Measurements from ENCODE around the gene METTL14. TPM values are rescaled to one million over a fixed set of nuclear protein-coding genes. Genes with fewer than 3 reads are reported as not detected.

METTL14 gene
- total RNA-seq, 2 donors from 2014 or later: 54.1 to 59.3 TPM

DNA sequence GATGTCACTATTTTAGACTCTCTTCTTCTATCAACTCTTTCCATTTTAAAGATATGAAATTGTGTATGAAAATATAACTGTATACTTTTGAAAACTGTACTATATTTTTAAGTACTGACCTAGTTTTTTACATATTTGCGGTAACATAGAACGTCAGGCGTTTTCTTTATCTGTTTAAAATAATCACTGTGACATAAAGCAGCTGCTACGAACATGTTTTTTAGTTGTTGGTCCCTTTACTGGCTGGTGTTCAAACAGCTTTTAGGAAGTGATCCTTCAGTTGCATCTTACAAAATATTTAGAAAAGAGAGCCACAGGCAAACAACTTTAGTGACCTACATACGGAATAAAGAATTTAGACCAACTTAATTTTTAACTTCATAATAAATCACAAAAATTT, 73.1 kb downstream of the METTL14 start:
- TF ChIP-seq, protein P1, sequence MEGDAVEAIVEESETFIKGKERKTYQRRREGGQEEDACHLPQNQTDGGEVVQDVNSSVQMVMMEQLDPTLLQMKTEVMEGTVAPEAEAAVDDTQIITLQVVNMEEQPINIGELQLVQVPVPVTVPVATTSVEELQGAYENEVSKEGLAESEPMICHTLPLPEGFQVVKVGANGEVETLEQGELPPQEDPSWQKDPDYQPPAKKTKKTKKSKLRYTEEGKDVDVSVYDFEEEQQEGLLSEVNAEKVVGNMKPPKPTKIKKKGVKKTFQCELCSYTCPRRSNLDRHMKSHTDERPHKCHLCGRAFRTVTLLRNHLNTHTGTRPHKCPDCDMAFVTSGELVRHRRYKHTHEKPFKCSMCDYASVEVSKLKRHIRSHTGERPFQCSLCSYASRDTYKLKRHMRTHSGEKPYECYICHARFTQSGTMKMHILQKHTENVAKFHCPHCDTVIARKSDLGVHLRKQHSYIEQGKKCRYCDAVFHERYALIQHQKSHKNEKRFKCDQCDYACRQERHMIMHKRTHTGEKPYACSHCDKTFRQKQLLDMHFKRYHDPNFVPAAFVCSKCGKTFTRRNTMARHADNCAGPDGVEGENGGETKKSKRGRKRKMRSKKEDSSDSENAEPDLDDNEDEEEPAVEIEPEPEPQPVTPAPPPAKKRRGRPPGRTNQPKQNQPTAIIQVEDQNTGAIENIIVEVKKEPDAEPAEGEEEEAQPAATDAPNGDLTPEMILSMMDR (conservative IDR thresholded peaks at IDR 0.05): no peak
- no peaks in the 10 kb centered on the region for H3K36me3 Mint-ChIP-seq (ENCODE audit: low read depth)
- Histone ChIP-seq H3K27ac (ENCODE audit: low read depth, low read length) (no peak overlapping the region), H3K27me3 (ENCODE audit: control insufficient read depth, insufficient read depth, low read length, poor library complexity, severe bottlenecking) (no peaks in the 10 kb centered on the region), H3K9ac (ENCODE audit: extremely low read depth, low read length, poor library complexity, severe bottlenecking) (no peak overlapping the region), H3K4me1 (ENCODE audit: control insufficient read depth, insufficient read depth, low read length) (no peaks in the 10 kb centered on the region), H3K9me3 (ENCODE audit: control insufficient read depth, low read length) (no peaks in the 10 kb centered on the region), H3K36me3 (ENCODE audit: control insufficient read depth, insufficient read depth, low read length) (peaks cover 51% of the 10 kb centered on the region), H3K4me3 (ENCODE audit: low read length) (no peak overlapping the region)
- no peaks in the 10 kb centered on the region for H3K27me3 Mint-ChIP-seq (ENCODE audit: insufficient read depth)
- no peak for DNase-seq
- H3K4me1 Mint-ChIP-seq: peaks cover 13% of the 10 kb centered on the region
- no peak overlapping the region for H3K27ac Mint-ChIP-seq
- H3K9me3 Mint-ChIP-seq: no peaks in the 10 kb centered on the region
- WGBS, 2 experiments (ENCODE audit: insufficient coverage in 1 of 2, insufficient read length in 1 of 2): 96 to 98% methylated on average over 4 to 5 of the region's 5 CpGs
- H3K4me3 Mint-ChIP-seq: no peak overlapping the region

- Histone ChIP-seq H3K36me3 (ENCODE audit: control insufficient read depth, insufficient read depth, low read length) (peaks cover 57% of the 10 kb centered on the region), H3K27me3 (ENCODE audit: control insufficient read depth, insufficient read depth, low read length, poor library complexity, severe bottlenecking) (no peaks in the 10 kb centered on the region), H3K27ac (ENCODE audit: low read depth, low read length) (no peak overlapping the region), H3K9ac (ENCODE audit: extremely low read depth, low read length, poor library complexity, severe bottlenecking) (no peak overlapping the region), H3K4me1 (ENCODE audit: control insufficient read depth, insufficient read depth, low read length) (no peaks in the 10 kb centered on the region), H3K9me3 (ENCODE audit: control insufficient read depth, low read length) (no peaks in the 10 kb centered on the region), H3K4me3 (ENCODE audit: low read length) (no peak overlapping the region)
- no peak overlapping the region for H3K4me3 Mint-ChIP-seq
- peaks cover 7% of the 10 kb centered on the region for H3K36me3 Mint-ChIP-seq (ENCODE audit: low read depth)
- peaks cover 13% of the 10 kb centered on the region for H3K4me1 Mint-ChIP-seq
- H3K9me3 Mint-ChIP-seq: no peaks in the 10 kb centered on the region
- WGBS, 2 experiments (ENCODE audit: insufficient coverage in 1 of 2, insufficient read length in 1 of 2): 84 to 91% methylated on average over 2 of the region's 2 CpGs
- peak overlapping the region; percentile 0 for H3K27ac Mint-ChIP-seq
- H3K27me3 Mint-ChIP-seq (ENCODE audit: insufficient read depth): no peaks in the 10 kb centered on the region
- TF ChIP-seq, protein P1 (conservative IDR thresholded peaks at IDR 0.05): no peak
- no peak for DNase-seq
These were observed 74.3 kb downstream of the METTL14 start for GRCh38 chr4:118759481-118759880.

- no peak overlapping the region for H3K9ac ChIP-seq (ENCODE audit: extremely low read depth, low read length, poor library complexity, severe bottlenecking)
- no peak overlapping the region for H3K27ac ChIP-seq (ENCODE audit: low read depth, low read length)
- Mint-ChIP-seq H3K36me3 (ENCODE audit: low read depth) (peaks cover 9% of the 10 kb centered on the region), H3K4me1 (peaks cover 12% of the 10 kb centered on the region), H3K27ac (no peak overlapping the region), H3K4me3 (no peak overlapping the region), H3K27me3 (ENCODE audit: insufficient read depth) (no peaks in the 10 kb centered on the region), H3K9me3 (no peaks in the 10 kb centered on the region)
- TF ChIP-seq, protein P1 (conservative IDR thresholded peaks at IDR 0.05): no peak
- no peaks in the 10 kb centered on the region for H3K9me3 ChIP-seq (ENCODE audit: control insufficient read depth, low read length)
- WGBS, 2 experiments (ENCODE audit: insufficient coverage in 1 of 2, insufficient read length in 1 of 2): 94 to 95% methylated on average over 2 to 3 of the region's 3 CpGs
- H3K27me3 ChIP-seq (ENCODE audit: control insufficient read depth, insufficient read depth, low read length, poor library complexity, severe bottlenecking): no peaks in the 10 kb centered on the region
- no peak for DNase-seq
- H3K36me3 ChIP-seq (ENCODE audit: control insufficient read depth, insufficient read depth, low read length): peaks cover 62% of the 10 kb centered on the region
- H3K4me3 ChIP-seq (ENCODE audit: low read length): no peak overlapping the region
- H3K4me1 ChIP-seq (ENCODE audit: control insufficient read depth, insufficient read depth, low read length): no peaks in the 10 kb centered on the region
These were observed 74.9 kb downstream of the METTL14 start for GRCh38 chr4:118760092-118760491.

All from endodermal cell (in vitro differentiated cells).